Measurements from ENCODE around the gene SLAIN2. TPM values are rescaled to one million over a fixed set of nuclear protein-coding genes. Genes with fewer than 3 reads are reported as not detected.

Gene SLAIN2
- total and polyA plus RNA-seq, 2 of the 4 experiments (the other 2 are of a cell fraction) = 23.3 to 53.0 TPM

DNA sequence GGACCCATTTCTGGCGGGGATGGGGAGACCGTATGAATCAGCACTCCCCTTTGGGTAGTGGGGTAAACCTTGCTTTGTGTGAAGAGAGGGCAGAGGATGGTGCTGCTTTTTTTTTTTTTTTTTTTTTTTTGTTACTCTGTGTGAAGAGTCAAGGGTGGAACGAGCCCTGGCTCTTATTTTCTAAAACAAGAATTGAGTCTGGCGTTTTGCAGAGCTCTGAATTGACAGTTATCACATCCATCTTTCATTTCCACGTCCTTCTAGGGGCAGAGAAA lies 1.2 kb downstream of the SLAIN2 start:
- Histone ChIP-seq H3K4me2 (ENCODE audit: low read depth, low read length) (peak overlapping the region; percentile 98), H3K14ac (replicated peaks; ENCODE audit: low read depth, low read length) (peak overlapping the region; percentile 90), H3K36me3 (ENCODE audit: control insufficient read depth, insufficient read depth, low read length) (no peaks in the 10 kb centered on the region), H2BK120ac (ENCODE audit: low read depth, low read length) (0 out of 2 replicates have a peak overlapping the region, but pooled peaks have one; percentile 24), H3K9ac (ENCODE audit: low read depth, low read length) (peak overlapping the region; percentile 93), H3K9me3 (ENCODE audit: control insufficient read depth, insufficient read depth, low read length) (no peaks in the 10 kb centered on the region), H3K4me1 (ENCODE audit: control insufficient read depth, insufficient read depth, low read length) (peaks cover 10% of the 10 kb centered on the region; the same call in 1 of the 2 replicates), H2BK5ac (ENCODE audit: low read depth, low read length, poor library complexity, severe bottlenecking) (peak overlapping the region; percentile 78), H2AK9ac (replicated peaks; ENCODE audit: low read depth, low read length, poor library complexity) (peak overlapping the region; percentile 75), H2AFZ (replicated peaks; ENCODE audit: low read length, poor library complexity) (peak overlapping the region; percentile 95), H2AK5ac (ENCODE audit: low read depth, low read length) (peak overlapping the region; percentile 20), H3K23ac (ENCODE audit: low read depth, low read length) (peak overlapping the region; percentile 95), H3K4ac (ENCODE audit: low read depth, low read length) (peak overlapping the region; percentile 93), H4K8ac (ENCODE audit: low read depth in 2 of 2, low read length in 2 of 2) (peak overlapping the region in 1 of 2 experiments; percentile 59; a peak in 2 of 4 replicates), H3K9me1 (ENCODE audit: insufficient read depth, low read length) (peaks cover 11% of the 10 kb centered on the region), H3K27ac (ENCODE audit: insufficient read depth, low read length) (peak overlapping the region; percentile 87), H3K56ac (ENCODE audit: extremely low read depth, insufficient read depth, low read length) (peak overlapping the region; percentile 86), H4K20me1 (ENCODE audit: insufficient read depth, low read length) (peaks cover 50% of the 10 kb centered on the region), H2BK20ac (ENCODE audit: low read depth, low read length) (no peak overlapping the region), H3K27me3 (ENCODE audit: control insufficient read depth, insufficient read depth, low read length) (no peaks in the 10 kb centered on the region), H3K4me3 (ENCODE audit: insufficient read depth, low read depth, low read length) (peak overlapping the region; percentile 90), H2BK15ac (ENCODE audit: low read depth, low read length) (0 out of 3 replicates have a peak overlapping the region, but pooled peaks have one; percentile 40), H4K91ac (ENCODE audit: insufficient read depth, low read depth, low read length) (peak overlapping the region; percentile 61; the same call in 1 of the 2 replicates), H3K79me1 (ENCODE audit: low read depth in 1 of 2, low read length in 2 of 2) (peaks cover 14 to 57% of the 10 kb centered on the region in 2 experiments), H4K5ac (ENCODE audit: low read depth, low read length) (peak overlapping the region; percentile 67), H3K18ac (ENCODE audit: low read depth, low read length) (peak overlapping the region; percentile 31)
- WGBS, 2 experiments (ENCODE audit: extremely low coverage in 2 of 2, insufficient read length in 1 of 2) = no CpG with 5 or more reads among the region's 5 CpGs
- DNase-seq = no peak
- in situ Hi-C loops (cut with MboI; ENCODE audit: low sequenced_read_pairs) (no loop called here), dilution Hi-C loops (cut with HindIII; ENCODE audit: low sequenced_read_pairs, unreplicated experiment) (no loop called here), intact Hi-C loops (cut with micrococcal nuclease) (no loop called here)
- ATAC-seq (ENCODE audit: low read depth) = no peak
- POLR2A ChIA-PET (ENCODE audit: unreplicated experiment) = no interaction called here
- CTCF ChIA-PET = interaction anchor here (1.5 kb wide), 1 partner anchor 27 kb away, joined by 3 read pairs; no protein-coding TSS in a partner anchor
- BruUV-seq (replicated peaks) = no TSS peak
- TF ChIP-seq CEBPB (IDR thresholded peaks at IDR 0.05; ENCODE audit: low read depth, low read length) = no peak
- TF ChIP-seq, protein P1, sequence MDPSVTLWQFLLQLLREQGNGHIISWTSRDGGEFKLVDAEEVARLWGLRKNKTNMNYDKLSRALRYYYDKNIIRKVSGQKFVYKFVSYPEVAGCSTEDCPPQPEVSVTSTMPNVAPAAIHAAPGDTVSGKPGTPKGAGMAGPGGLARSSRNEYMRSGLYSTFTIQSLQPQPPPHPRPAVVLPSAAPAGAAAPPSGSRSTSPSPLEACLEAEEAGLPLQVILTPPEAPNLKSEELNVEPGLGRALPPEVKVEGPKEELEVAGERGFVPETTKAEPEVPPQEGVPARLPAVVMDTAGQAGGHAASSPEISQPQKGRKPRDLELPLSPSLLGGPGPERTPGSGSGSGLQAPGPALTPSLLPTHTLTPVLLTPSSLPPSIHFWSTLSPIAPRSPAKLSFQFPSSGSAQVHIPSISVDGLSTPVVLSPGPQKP (IDR thresholded peaks at IDR 0.05; ENCODE audit: borderline replicate concordance, low read depth, low read length) = no peak
- no peak for TF ChIP-seq BHLHE40 (IDR thresholded peaks at IDR 0.05; ENCODE audit: low read depth, low read length)
- TF ChIP-seq, protein P2, sequence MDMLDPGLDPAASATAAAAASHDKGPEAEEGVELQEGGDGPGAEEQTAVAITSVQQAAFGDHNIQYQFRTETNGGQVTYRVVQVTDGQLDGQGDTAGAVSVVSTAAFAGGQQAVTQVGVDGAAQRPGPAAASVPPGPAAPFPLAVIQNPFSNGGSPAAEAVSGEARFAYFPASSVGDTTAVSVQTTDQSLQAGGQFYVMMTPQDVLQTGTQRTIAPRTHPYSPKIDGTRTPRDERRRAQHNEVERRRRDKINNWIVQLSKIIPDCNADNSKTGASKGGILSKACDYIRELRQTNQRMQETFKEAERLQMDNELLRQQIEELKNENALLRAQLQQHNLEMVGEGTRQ (IDR thresholded peaks at IDR 0.05; ENCODE audit: low read depth, low read length) = no peak
- no peak for TF ChIP-seq POLR2A (IDR thresholded peaks at IDR 0.05; ENCODE audit: low read depth, low read length)
- no peak for TF ChIP-seq RAD21 (IDR thresholded peaks at IDR 0.05; ENCODE audit: low read length)
- TF ChIP-seq MAZ (IDR thresholded peaks at IDR 0.05; ENCODE audit: borderline replicate concordance, low read depth, low read length) = no peak
- no peak for TF ChIP-seq MXI1 (IDR thresholded peaks at IDR 0.05; ENCODE audit: borderline replicate concordance, low read depth, low read length)
- TF ChIP-seq CHD1 (IDR thresholded peaks at IDR 0.05; ENCODE audit: low read depth, low read length) = no peak
- no peak for TF ChIP-seq RCOR1 (IDR thresholded peaks at IDR 0.05; ENCODE audit: insufficient replicate concordance, low read length)
- TF ChIP-seq SMC3 (IDR thresholded peaks at IDR 0.05; ENCODE audit: low read depth, low read length) = no peak
- TF ChIP-seq NFE2L2 (IDR thresholded peaks at IDR 0.05; ENCODE audit: low read depth, low read length) = no peak
